ENCODE results near the gene XPNPEP3.
"Not testable (repeated sequence)": the region's sequence is repeated elsewhere in the genome, so short reads cannot be mapped to it uniquely, and the experiment has no call there.

Gene XPNPEP3

GRCh38 chr22:40855979-40856512, 902 bp upstream of the XPNPEP3 start:
- in situ Hi-C loops (cut with MboI; ENCODE audit: low sequenced_read_pairs): no loop called here

GRCh38 chr22:40857309-40857855, 434 bp downstream of the XPNPEP3 start:
- in situ Hi-C loops (cut with MboI; ENCODE audit: low sequenced_read_pairs): no loop called here

- in situ Hi-C loops (cut with MboI; ENCODE audit: low sequenced_read_pairs): no loop called here
These were observed 5.1 kb downstream of the XPNPEP3 start, which contains the start of gene DNAJB7 for GRCh38 chr22:40862013-40862412. Gene DNAJB7 (minus strand): TSS chr22:40862113. CDS start chr22:40861994, 119 bp downstream.

GRCh38 chr22:40862537-40862936, 5.6 kb downstream of the XPNPEP3 start:
- in situ Hi-C loops (cut with MboI; ENCODE audit: low sequenced_read_pairs): no loop called here

GRCh38 chr22:40867109-40867508, 10.2 kb downstream of the XPNPEP3 start:
- in situ Hi-C loops (cut with MboI; ENCODE audit: low sequenced_read_pairs): no loop called here

- in situ Hi-C loops (cut with MboI; ENCODE audit: low sequenced_read_pairs): not testable (repeated sequence)
These were observed 11.4 kb downstream of the XPNPEP3 start for GRCh38 chr22:40868379-40868778.

- in situ Hi-C loops (cut with MboI; ENCODE audit: low sequenced_read_pairs): no loop called here
These were observed 17.1 kb downstream of the XPNPEP3 start for GRCh38 chr22:40874016-40874415.

- in situ Hi-C loops (cut with MboI; ENCODE audit: low sequenced_read_pairs): loop anchor here (25.0 kb wide), 1 partner anchor 338 kb away; no protein-coding TSS in a partner anchor
These were observed 18.2 kb downstream of the XPNPEP3 start for GRCh38 chr22:40875111-40875510.

GRCh38 chr22:40876907-40877306, 20.0 kb downstream of the XPNPEP3 start:
- in situ Hi-C loops (cut with MboI; ENCODE audit: low sequenced_read_pairs): loop anchor here (25.0 kb wide), 1 partner anchor 340 kb away; no protein-coding TSS in a partner anchor

- in situ Hi-C loops (cut with MboI; ENCODE audit: low sequenced_read_pairs): loop anchor here (25.0 kb wide), 1 partner anchor 340 kb away; no protein-coding TSS in a partner anchor
These were observed 20.5 kb downstream of the XPNPEP3 start for GRCh38 chr22:40877488-40877887.

- in situ Hi-C loops (cut with MboI; ENCODE audit: low sequenced_read_pairs): loop anchor here (25.0 kb wide), 1 partner anchor 342 kb away; no protein-coding TSS in a partner anchor
These were observed 22.0 kb downstream of the XPNPEP3 start for GRCh38 chr22:40878922-40879321.

- in situ Hi-C loops (cut with MboI; ENCODE audit: low sequenced_read_pairs): loop anchor here (25.0 kb wide), 1 partner anchor 352 kb away; no protein-coding TSS in a partner anchor
These were observed 32.2 kb downstream of the XPNPEP3 start for GRCh38 chr22:40889116-40889515.

- in situ Hi-C loops (cut with MboI; ENCODE audit: low sequenced_read_pairs): loop anchor here (25.0 kb wide), 1 partner anchor 354 kb away; no protein-coding TSS in a partner anchor
These were observed 33.9 kb downstream of the XPNPEP3 start for GRCh38 chr22:40890881-40891280.

GRCh38 chr22:40894417-40894816, 37.5 kb downstream of the XPNPEP3 start:
- in situ Hi-C loops (cut with MboI; ENCODE audit: low sequenced_read_pairs): loop anchor here (25.0 kb wide), 1 partner anchor 357 kb away; no protein-coding TSS in a partner anchor

GRCh38 chr22:40898850-40899357, 42.0 kb downstream of the XPNPEP3 start:
- in situ Hi-C loops (cut with MboI; ENCODE audit: low sequenced_read_pairs): loop anchor here (25.0 kb wide), 1 partner anchor 362 kb away; no protein-coding TSS in a partner anchor

- in situ Hi-C loops (cut with MboI; ENCODE audit: low sequenced_read_pairs): no loop called here
These were observed 47.2 kb downstream of the XPNPEP3 start for GRCh38 chr22:40904101-40904500.

- in situ Hi-C loops (cut with MboI; ENCODE audit: low sequenced_read_pairs): no loop called here
These were observed 51.9 kb downstream of the XPNPEP3 start for GRCh38 chr22:40908895-40909294.

GRCh38 chr22:40911772-40912171, 54.8 kb downstream of the XPNPEP3 start:
- in situ Hi-C loops (cut with MboI; ENCODE audit: low sequenced_read_pairs): no loop called here

- in situ Hi-C loops (cut with MboI; ENCODE audit: low sequenced_read_pairs): not testable (repeated sequence)
These were observed 56.0 kb downstream of the XPNPEP3 start for GRCh38 chr22:40912987-40913386.

GRCh38 chr22:40919446-40919845, 62.5 kb downstream of the XPNPEP3 start:
- in situ Hi-C loops (cut with MboI; ENCODE audit: low sequenced_read_pairs): no loop called here

GRCh38 chr22:40920526-40920925, 63.6 kb downstream of the XPNPEP3 start:
- in situ Hi-C loops (cut with MboI; ENCODE audit: low sequenced_read_pairs): loop anchor here (10.0 kb wide), 1 partner anchor 334 kb away; no protein-coding TSS in a partner anchor

All from HL-60/S4 (cell line).